ENCODE measurements around the gene CKS1B.

DNA sequence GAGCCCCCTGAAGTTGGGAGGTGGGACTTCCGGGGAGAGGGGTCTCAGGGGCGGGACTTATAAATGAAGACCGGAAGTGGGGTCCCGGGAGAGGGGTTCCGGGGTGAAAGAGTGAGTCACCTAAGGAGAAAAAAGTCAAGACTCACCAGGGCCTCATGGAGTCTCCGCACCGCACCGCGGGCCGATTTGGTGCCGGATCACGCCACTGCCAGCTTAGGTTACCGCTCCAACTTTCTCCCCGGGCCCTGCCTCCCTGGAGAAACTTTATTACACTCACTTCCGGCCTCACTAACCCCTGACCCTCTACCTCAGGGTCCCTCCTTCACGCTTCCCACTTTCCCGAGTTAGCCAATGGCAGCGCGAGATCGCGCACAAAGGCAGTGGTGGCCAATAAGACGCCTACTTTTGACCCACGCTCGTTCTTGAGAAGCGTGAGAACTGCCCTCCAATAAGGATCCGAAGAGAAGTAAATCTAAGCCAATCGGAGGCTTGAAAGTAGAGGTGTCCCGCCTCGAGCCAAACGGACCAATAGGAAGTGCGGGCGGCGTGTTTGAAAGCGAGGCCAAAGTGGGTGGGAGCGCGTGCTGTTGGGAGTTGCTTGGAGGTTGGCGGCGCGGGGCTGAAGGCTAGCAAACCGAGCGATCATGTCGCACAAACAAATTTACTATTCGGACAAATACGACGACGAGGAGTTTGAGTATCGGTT, at the start of gene CKS1B:
- TF ChIP-seq, protein P1, sequence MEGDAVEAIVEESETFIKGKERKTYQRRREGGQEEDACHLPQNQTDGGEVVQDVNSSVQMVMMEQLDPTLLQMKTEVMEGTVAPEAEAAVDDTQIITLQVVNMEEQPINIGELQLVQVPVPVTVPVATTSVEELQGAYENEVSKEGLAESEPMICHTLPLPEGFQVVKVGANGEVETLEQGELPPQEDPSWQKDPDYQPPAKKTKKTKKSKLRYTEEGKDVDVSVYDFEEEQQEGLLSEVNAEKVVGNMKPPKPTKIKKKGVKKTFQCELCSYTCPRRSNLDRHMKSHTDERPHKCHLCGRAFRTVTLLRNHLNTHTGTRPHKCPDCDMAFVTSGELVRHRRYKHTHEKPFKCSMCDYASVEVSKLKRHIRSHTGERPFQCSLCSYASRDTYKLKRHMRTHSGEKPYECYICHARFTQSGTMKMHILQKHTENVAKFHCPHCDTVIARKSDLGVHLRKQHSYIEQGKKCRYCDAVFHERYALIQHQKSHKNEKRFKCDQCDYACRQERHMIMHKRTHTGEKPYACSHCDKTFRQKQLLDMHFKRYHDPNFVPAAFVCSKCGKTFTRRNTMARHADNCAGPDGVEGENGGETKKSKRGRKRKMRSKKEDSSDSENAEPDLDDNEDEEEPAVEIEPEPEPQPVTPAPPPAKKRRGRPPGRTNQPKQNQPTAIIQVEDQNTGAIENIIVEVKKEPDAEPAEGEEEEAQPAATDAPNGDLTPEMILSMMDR (IDR thresholded peaks at IDR 0.05) = no peak
- TF ChIP-seq, protein P2, sequence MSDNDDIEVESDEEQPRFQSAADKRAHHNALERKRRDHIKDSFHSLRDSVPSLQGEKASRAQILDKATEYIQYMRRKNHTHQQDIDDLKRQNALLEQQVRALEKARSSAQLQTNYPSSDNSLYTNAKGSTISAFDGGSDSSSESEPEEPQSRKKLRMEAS (CRISPR knock-in tag; IDR thresholded peaks at IDR 0.05) = peak; percentile 93
- TF ChIP-seq, protein P3, sequence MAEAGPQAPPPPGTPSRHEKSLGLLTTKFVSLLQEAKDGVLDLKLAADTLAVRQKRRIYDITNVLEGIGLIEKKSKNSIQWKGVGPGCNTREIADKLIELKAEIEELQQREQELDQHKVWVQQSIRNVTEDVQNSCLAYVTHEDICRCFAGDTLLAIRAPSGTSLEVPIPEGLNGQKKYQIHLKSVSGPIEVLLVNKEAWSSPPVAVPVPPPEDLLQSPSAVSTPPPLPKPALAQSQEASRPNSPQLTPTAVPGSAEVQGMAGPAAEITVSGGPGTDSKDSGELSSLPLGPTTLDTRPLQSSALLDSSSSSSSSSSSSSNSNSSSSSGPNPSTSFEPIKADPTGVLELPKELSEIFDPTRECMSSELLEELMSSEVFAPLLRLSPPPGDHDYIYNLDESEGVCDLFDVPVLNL (CRISPR knock-in tag; IDR thresholded peaks at IDR 0.05; ENCODE audit: borderline replicate concordance, low read depth) = peak; percentile 96
- peak; percentile 24 for TF ChIP-seq CREM (CRISPR knock-in tag; IDR thresholded peaks at IDR 0.05)
- no peak for TF ChIP-seq ZNF317 (CRISPR knock-in tag; IDR thresholded peaks at IDR 0.05; ENCODE audit: borderline replicate concordance, low read depth)
- TF ChIP-seq NFYB (CRISPR knock-in tag; conservative IDR thresholded peaks at IDR 0.05; ENCODE audit: low read depth) = peak; percentile 96
- TF ChIP-seq, protein P4, sequence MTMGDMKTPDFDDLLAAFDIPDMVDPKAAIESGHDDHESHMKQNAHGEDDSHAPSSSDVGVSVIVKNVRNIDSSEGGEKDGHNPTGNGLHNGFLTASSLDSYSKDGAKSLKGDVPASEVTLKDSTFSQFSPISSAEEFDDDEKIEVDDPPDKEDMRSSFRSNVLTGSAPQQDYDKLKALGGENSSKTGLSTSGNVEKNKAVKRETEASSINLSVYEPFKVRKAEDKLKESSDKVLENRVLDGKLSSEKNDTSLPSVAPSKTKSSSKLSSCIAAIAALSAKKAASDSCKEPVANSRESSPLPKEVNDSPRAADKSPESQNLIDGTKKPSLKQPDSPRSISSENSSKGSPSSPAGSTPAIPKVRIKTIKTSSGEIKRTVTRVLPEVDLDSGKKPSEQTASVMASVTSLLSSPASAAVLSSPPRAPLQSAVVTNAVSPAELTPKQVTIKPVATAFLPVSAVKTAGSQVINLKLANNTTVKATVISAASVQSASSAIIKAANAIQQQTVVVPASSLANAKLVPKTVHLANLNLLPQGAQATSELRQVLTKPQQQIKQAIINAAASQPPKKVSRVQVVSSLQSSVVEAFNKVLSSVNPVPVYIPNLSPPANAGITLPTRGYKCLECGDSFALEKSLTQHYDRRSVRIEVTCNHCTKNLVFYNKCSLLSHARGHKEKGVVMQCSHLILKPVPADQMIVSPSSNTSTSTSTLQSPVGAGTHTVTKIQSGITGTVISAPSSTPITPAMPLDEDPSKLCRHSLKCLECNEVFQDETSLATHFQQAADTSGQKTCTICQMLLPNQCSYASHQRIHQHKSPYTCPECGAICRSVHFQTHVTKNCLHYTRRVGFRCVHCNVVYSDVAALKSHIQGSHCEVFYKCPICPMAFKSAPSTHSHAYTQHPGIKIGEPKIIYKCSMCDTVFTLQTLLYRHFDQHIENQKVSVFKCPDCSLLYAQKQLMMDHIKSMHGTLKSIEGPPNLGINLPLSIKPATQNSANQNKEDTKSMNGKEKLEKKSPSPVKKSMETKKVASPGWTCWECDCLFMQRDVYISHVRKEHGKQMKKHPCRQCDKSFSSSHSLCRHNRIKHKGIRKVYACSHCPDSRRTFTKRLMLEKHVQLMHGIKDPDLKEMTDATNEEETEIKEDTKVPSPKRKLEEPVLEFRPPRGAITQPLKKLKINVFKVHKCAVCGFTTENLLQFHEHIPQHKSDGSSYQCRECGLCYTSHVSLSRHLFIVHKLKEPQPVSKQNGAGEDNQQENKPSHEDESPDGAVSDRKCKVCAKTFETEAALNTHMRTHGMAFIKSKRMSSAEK (CRISPR knock-in tag; IDR thresholded peaks at IDR 0.05; ENCODE audit: borderline replicate concordance) = no peak
- TF ChIP-seq CREB1 (CRISPR knock-in tag; IDR thresholded peaks at IDR 0.05) = 0 out of 2 replicates have a peak, but pooled peaks have one; percentile 41
- no peak for TF ChIP-seq ZNF263 (CRISPR knock-in tag; IDR thresholded peaks at IDR 0.05; ENCODE audit: low read depth)
- no peak for TF ChIP-seq ZNF671 (CRISPR knock-in tag; IDR thresholded peaks at IDR 0.05)
- TF ChIP-seq NR2C2 (CRISPR knock-in tag; IDR thresholded peaks at IDR 0.05) = peak; percentile 53; the same call in 1 of the 2 replicates
